Mesendoderm (in vitro differentiated cells): ENCODE results near the gene MBLAC1.

Experiments
- DNase-seq: peaks from one replicate; pipeline ENCODE4 v3.0.0; 2013
- H2AK5ac ChIP-seq: 2 replicates; pipeline ENCODE4 v1.6.1; 2013; ENCODE audit warnings: low read length, inconsistent platforms
- H2BK120ac ChIP-seq: 2 replicates; pipeline ENCODE4 v1.6.1; 2013; ENCODE audit warnings: low read depth, mild to moderate bottlenecking, low read length, moderate library complexity, mixed read lengths
- H2BK15ac ChIP-seq: replicated peaks from 2 replicates; pipeline ENCODE4 v1.6.1; 2013; ENCODE audit warnings: low read depth, mild to moderate bottlenecking, moderate library complexity
- H2BK5ac ChIP-seq: 2 replicates; pipeline ENCODE4 v1.6.1; 2013; ENCODE audit warnings: low read length, inconsistent platforms
- H3K18ac ChIP-seq: 2 replicates; pipeline ENCODE4 v1.6.1; 2013; ENCODE audit warnings: mild to moderate bottlenecking, low read length, mixed read lengths
- H3K23ac ChIP-seq: one replicate; pipeline ENCODE4 v1.6.1; 2013; ENCODE audit warnings: low read length
- H3K27ac ChIP-seq: 2 replicates; pipeline ENCODE4 v1.5.1; 2013; ENCODE audit warnings: low read depth, mild to moderate bottlenecking, inconsistent platforms, low read length, moderate library complexity
- H3K27me3 ChIP-seq: 2 replicates; pipeline ENCODE4 v1.6.1; 2013; ENCODE audit warnings: low read length, control low read depth, mild to moderate bottlenecking, inconsistent platforms; ENCODE audit not compliant: insufficient read depth, poor library complexity
- H3K36me3 ChIP-seq: 2 replicates; pipeline ENCODE4 v1.6.1; 2013; ENCODE audit warnings: low read length, inconsistent platforms; ENCODE audit not compliant: control insufficient read depth, insufficient read depth
- H3K4ac ChIP-seq: one replicate; pipeline ENCODE4 v1.6.1; 2013; ENCODE audit warnings: low read depth, mild to moderate bottlenecking, low read length, moderate library complexity
- H3K4me1 ChIP-seq: 2 replicates; pipeline ENCODE4 v1.6.1; 2013; ENCODE audit warnings: low read depth, low read length, inconsistent platforms; ENCODE audit not compliant: control insufficient read depth
- H3K4me2 ChIP-seq: 2 replicates; pipeline ENCODE4 v1.6.1; 2013; ENCODE audit warnings: low read length
- H3K4me3 ChIP-seq: 2 replicates; pipeline ENCODE4 v1.5.1; 2013; ENCODE audit warnings: mild to moderate bottlenecking, low read length
- H3K56ac ChIP-seq: one replicate; pipeline ENCODE4 v1.6.1; 2013; ENCODE audit warnings: low read length
- H3K79me1 ChIP-seq: 2 replicates; pipeline ENCODE4 v1.6.1; 2013; ENCODE audit warnings: low read length, inconsistent platforms
- H3K79me2 ChIP-seq: 2 replicates; pipeline ENCODE4 v1.6.1; 2013; ENCODE audit warnings: mild to moderate bottlenecking, low read length; ENCODE audit not compliant: control insufficient read depth, insufficient read depth
- H3K9ac ChIP-seq: 2 replicates; pipeline ENCODE4 v1.6.1; 2013; ENCODE audit warnings: low read length, inconsistent platforms
- H4K5ac ChIP-seq: one replicate; pipeline ENCODE4 v1.6.1; 2013; ENCODE audit warnings: low read length
- H4K8ac ChIP-seq: one replicate; pipeline ENCODE4 v1.6.1; 2013; ENCODE audit warnings: low read depth, mild to moderate bottlenecking, control low read depth, low read length, moderate library complexity
- WGBS: extraction: QIAGEN DNeasy Blood & Tissue Kit; methylation state at CpG from one replicate; pipeline ENCODE4 v1.1.7; 2013; ENCODE audit warnings: low lambda C conversion rate, missing lambda C conversion rate; ENCODE audit not compliant: insufficient coverage; ENCODE audit errors: extremely low coverage; 5-methylcytosine and 5-hydroxymethylcytosine counted together

The MBLAC1 gene

GRCh38 chr7:100089458-100090196, 37.1 kb upstream of the MBLAC1 start:
- H3K18ac ChIP-seq = no peak overlapping the region
- H3K4me1 ChIP-seq = no peaks in the 10 kb centered on the region
- no peak overlapping the region for H4K8ac ChIP-seq
- H3K23ac ChIP-seq = no peak overlapping the region
- H2BK5ac ChIP-seq = peak overlapping the region; percentile 54
- peak overlapping the region; percentile 96 for H3K9ac ChIP-seq
- no peaks in the 10 kb centered on the region for H3K27me3 ChIP-seq
- DNase-seq = no peak
- H4K5ac ChIP-seq = no peak overlapping the region
- peaks cover 10% of the 10 kb centered on the region for H3K36me3 ChIP-seq
- peaks cover 4% of the 10 kb centered on the region for H3K79me1 ChIP-seq
- no peak overlapping the region for H3K4ac ChIP-seq
- WGBS = no CpG with 5 or more reads among the region's 7 CpGs
- peaks cover 2% of the 10 kb centered on the region for H3K79me2 ChIP-seq
- H2BK120ac ChIP-seq = no peak overlapping the region
- H3K27ac ChIP-seq = peak overlapping the region; percentile 48
- no peak overlapping the region for H2AK5ac ChIP-seq
- H3K56ac ChIP-seq = peak overlapping the region; percentile 99
- H3K4me3 ChIP-seq = peak overlapping the region; percentile 87
- peak overlapping the region; percentile 91 for H3K4me2 ChIP-seq
- no peak overlapping the region for H2BK15ac ChIP-seq

DNA sequence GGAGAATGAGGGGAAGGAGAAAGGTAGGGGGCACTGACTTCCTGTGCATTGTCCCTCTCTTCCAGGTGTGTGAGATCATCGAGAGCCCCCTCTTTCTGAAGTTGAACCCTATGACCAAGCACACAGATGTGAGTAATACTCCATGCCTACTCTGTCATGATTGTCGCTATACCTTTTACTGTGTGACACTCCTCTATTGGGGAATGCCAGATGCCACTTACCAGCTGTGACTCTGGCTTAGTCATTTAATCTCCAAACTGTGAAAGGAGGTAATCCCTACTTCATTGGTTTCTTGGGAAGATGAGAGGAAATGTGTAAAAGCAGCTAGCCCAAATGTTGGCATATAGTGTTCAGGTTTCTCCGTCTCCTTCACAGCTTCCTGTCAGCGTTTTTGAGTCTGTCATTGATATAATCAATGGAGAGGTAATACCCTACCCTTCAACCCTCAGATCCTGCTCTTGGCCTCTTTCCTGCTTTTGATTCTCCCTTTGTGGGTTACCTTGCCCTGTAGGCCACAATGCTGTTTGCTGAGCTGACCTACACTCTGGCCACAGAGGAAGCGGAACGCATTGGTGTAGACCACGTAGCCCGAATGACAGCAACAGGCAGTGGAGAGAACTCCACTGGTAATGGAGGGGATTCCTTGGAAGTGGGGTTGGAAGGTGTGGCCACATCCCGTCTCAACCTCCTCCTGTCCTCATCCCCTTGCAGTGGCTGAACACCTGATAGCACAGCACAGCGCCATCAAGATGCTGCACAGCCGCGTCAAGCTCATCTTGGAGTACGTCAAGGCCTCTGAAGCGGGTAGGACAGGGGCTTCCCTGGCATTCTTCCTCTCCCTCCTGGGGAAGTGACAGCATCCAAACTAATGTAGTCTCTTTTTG, 36.0 kb upstream of the MBLAC1 start:
- Histone ChIP-seq H3K4me3 (no peak overlapping the region), H2AK5ac (no peak overlapping the region), H3K27ac (no peak overlapping the region), H3K4ac (no peak overlapping the region), H3K18ac (no peak overlapping the region), H3K79me2 (peaks cover 2% of the 10 kb centered on the region), H2BK15ac (no peak overlapping the region), H2BK5ac (no peak overlapping the region), H2BK120ac (no peak overlapping the region), H3K56ac (no peak overlapping the region), H4K5ac (no peak overlapping the region), H3K23ac (no peak overlapping the region), H3K79me1 (peaks cover 4% of the 10 kb centered on the region), H3K4me1 (no peaks in the 10 kb centered on the region), H3K36me3 (peaks cover 17% of the 10 kb centered on the region), H3K9ac (no peak overlapping the region), H3K4me2 (no peak overlapping the region), H3K27me3 (no peaks in the 10 kb centered on the region), H4K8ac (no peak overlapping the region)
- no peak for DNase-seq
- WGBS = no CpG with 5 or more reads among the region's 14 CpGs

- DNase-seq = peak; percentile 61
- Histone ChIP-seq H2BK15ac (no peak overlapping the region), H3K4me3 (no peak overlapping the region), H3K18ac (no peak overlapping the region), H3K4me2 (no peak overlapping the region), H3K56ac (no peak overlapping the region), H3K23ac (no peak overlapping the region), H2AK5ac (no peak overlapping the region), H3K79me1 (peaks cover 4% of the 10 kb centered on the region), H4K8ac (no peak overlapping the region), H2BK5ac (no peak overlapping the region), H3K36me3 (peaks cover 20% of the 10 kb centered on the region), H3K27ac (no peak overlapping the region), H2BK120ac (no peak overlapping the region), H3K9ac (no peak overlapping the region), H3K4ac (no peak overlapping the region), H3K27me3 (no peaks in the 10 kb centered on the region), H3K79me2 (peaks cover 5% of the 10 kb centered on the region), H4K5ac (no peak overlapping the region), H3K4me1 (no peaks in the 10 kb centered on the region)
- WGBS = no CpG with 5 or more reads among the region's 19 CpGs
Measured at GRCh38 chr7:100091411-100092181, 35.2 kb upstream of the MBLAC1 start.

DNA sequence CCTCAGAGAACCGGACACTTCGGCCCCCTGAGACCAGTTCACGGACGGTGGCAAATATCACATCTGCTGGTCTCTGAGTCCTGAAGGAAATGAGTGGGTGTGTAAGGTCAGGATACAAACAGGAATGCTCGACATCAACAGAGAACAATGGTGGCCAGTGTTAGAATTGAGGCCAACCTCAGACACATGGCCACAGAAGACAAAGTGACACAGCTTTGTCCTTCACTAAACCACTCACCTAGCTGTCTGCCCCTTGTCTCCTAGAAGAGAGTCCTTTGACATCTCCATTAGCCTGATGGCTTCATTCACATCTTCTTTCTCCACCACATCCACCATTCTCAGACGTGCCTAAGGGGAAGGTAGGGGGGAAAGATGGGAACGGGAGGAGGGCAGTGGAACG, 33.7 kb upstream of the MBLAC1 start:
- H3K9ac ChIP-seq = no peak overlapping the region
- DNase-seq = no peak
- no peak overlapping the region for H3K4me2 ChIP-seq
- no peak overlapping the region for H4K5ac ChIP-seq
- H2AK5ac ChIP-seq = no peak overlapping the region
- H3K27ac ChIP-seq = no peak overlapping the region
- no peaks in the 10 kb centered on the region for H3K27me3 ChIP-seq
- H4K8ac ChIP-seq = no peak overlapping the region
- H2BK15ac ChIP-seq = no peak overlapping the region
- peaks cover 12% of the 10 kb centered on the region for H3K79me1 ChIP-seq
- no peak overlapping the region for H3K23ac ChIP-seq
- no peak overlapping the region for H3K4ac ChIP-seq
- no peaks in the 10 kb centered on the region for H3K4me1 ChIP-seq
- no peak overlapping the region for H3K56ac ChIP-seq
- H3K36me3 ChIP-seq = peaks cover 31% of the 10 kb centered on the region
- no peak overlapping the region for H2BK5ac ChIP-seq
- no peak overlapping the region for H3K18ac ChIP-seq
- no CpG with 5 or more reads among the region's 8 CpGs for WGBS
- no peak overlapping the region for H2BK120ac ChIP-seq
- no peak overlapping the region for H3K4me3 ChIP-seq
- peaks cover 15% of the 10 kb centered on the region for H3K79me2 ChIP-seq

DNA sequence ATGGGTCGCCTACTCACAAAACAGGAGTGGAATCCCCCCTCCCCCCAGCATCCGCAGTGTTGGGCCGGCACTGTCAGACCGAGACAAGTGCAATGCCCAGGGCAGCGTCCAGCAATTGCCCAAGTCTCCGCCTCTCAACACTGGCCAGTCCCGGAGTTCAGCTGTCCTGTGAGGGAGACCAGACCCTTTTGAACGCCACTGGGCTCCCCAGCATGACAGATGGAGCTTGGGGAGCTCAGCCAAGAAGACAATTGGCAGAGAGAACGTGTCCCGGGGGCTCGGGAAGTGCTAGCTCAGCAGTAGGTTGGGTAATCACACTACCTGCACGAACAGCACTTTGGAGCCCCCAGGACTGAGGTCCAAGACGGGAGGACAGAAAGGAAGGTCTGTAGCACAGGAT, 33.3 kb upstream of the MBLAC1 start:
- H4K5ac ChIP-seq = no peak overlapping the region
- H3K18ac ChIP-seq = no peak overlapping the region
- H3K27ac ChIP-seq = no peak overlapping the region
- peaks cover 19% of the 10 kb centered on the region for H3K79me2 ChIP-seq
- H3K4me2 ChIP-seq = no peak overlapping the region
- no peak overlapping the region for H2BK120ac ChIP-seq
- H4K8ac ChIP-seq = no peak overlapping the region
- no peak overlapping the region for H3K9ac ChIP-seq
- DNase-seq = no peak
- H2AK5ac ChIP-seq = no peak overlapping the region
- H3K4me1 ChIP-seq = no peaks in the 10 kb centered on the region
- H3K23ac ChIP-seq = no peak overlapping the region
- H3K4ac ChIP-seq = no peak overlapping the region
- peaks cover 17% of the 10 kb centered on the region for H3K79me1 ChIP-seq
- no peaks in the 10 kb centered on the region for H3K27me3 ChIP-seq
- H3K4me3 ChIP-seq = no peak overlapping the region
- no CpG with 5 or more reads among the region's 13 CpGs for WGBS
- no peak overlapping the region for H3K56ac ChIP-seq
- no peak overlapping the region for H2BK5ac ChIP-seq
- H2BK15ac ChIP-seq = no peak overlapping the region
- peaks cover 35% of the 10 kb centered on the region for H3K36me3 ChIP-seq
